Fibroblast of lung (primary cell): ENCODE results near the gene FBN1. TPM values are rescaled to one million over a fixed set of nuclear protein-coding genes. Genes with fewer than 3 reads are reported as not detected.

Experiments used
- DNase-seq, 2 donors: peaks; one replicate each; pipeline versions ENCODE4 v3.0.0 to v3.0.0-alpha.2; 2010; ENCODE audit warnings: low read depth in 2 of 2
- H2AFZ ChIP-seq: 2 replicates; pipeline ENCODE4 v1.5.1; 2012; ENCODE audit warnings: low read length, control low read depth, inconsistent platforms
- H3K27ac ChIP-seq: 2 replicates; pipeline ENCODE4 v1.5.1; 2011; ENCODE audit warnings: low read length, control low read depth; ENCODE audit not compliant: insufficient read depth
- H3K27me3 ChIP-seq: 2 replicates; pipeline ENCODE4 v1.5.1; 2011; ENCODE audit warnings: mild to moderate bottlenecking, low read length; ENCODE audit not compliant: control insufficient read depth, insufficient read depth
- H3K36me3 ChIP-seq: 2 replicates; pipeline ENCODE4 v1.5.1; 2011; ENCODE audit warnings: low read length; ENCODE audit not compliant: control insufficient read depth, insufficient read depth
- H3K4me1 ChIP-seq: 2 replicates; pipeline ENCODE4 v1.5.1; 2011; ENCODE audit warnings: low read length; ENCODE audit not compliant: control insufficient read depth, insufficient read depth; ENCODE audit errors: extremely low read depth
- H3K4me2 ChIP-seq: 2 replicates; pipeline ENCODE4 v1.5.1; 2011; ENCODE audit warnings: low read length, control low read depth; ENCODE audit not compliant: insufficient read depth; ENCODE audit errors: extremely low read depth
- H3K4me3 ChIP-seq, 4 experiments: fragments of 200-600 bp in 1 of 4; sonication (generic) in 1 of 4; replicated peaks in 1 of 4; 2 replicates each; pipeline ENCODE4 v1.5.1; 2011 to 2016; ENCODE audit warnings: low read length in 4 of 4, low read depth in 3 of 4, mild to moderate bottlenecking in 3 of 4, control low read depth in 2 of 4, inconsistent platforms in 1 of 4, mixed read lengths in 1 of 4; ENCODE audit not compliant: insufficient read depth in 1 of 4; ENCODE audit errors: control extremely low read depth in 1 of 4
- H3K79me2 ChIP-seq: 2 replicates; pipeline ENCODE4 v1.5.1; 2012; ENCODE audit warnings: mild to moderate bottlenecking, low read length, inconsistent platforms; ENCODE audit not compliant: control insufficient read depth, insufficient read depth
- H3K9ac ChIP-seq: 2 replicates; pipeline ENCODE4 v1.5.1; 2011; ENCODE audit warnings: mild to moderate bottlenecking, low read length, control low read depth; ENCODE audit not compliant: insufficient read depth
- H3K9me3 ChIP-seq: 2 replicates; pipeline ENCODE4 v1.5.1; 2012; ENCODE audit warnings: low read depth, low read length; ENCODE audit not compliant: control insufficient read depth, insufficient read depth
- H4K20me1 ChIP-seq: 2 replicates; pipeline ENCODE4 v1.5.1; 2011; ENCODE audit warnings: low read length; ENCODE audit not compliant: control insufficient read depth, insufficient read depth; ENCODE audit errors: extremely low read depth
- CTCF ChIP-seq, 2 donors: IDR thresholded peaks in 1 of 2; conservative IDR thresholded peaks in 1 of 2; 1 replicate in 1 of 2; 2 replicates in 1 of 2; pipeline ENCODE4 v1.5.1; 2011 to 2012; ENCODE audit warnings: low read length in 2 of 2, control low read depth in 1 of 2, inconsistent platforms in 1 of 2, low read depth in 1 of 2, mild to moderate bottlenecking in 1 of 2
- EZH2 ChIP-seq: IDR thresholded peaks from 2 replicates; pipeline ENCODE4 v1.5.1; 2012; ENCODE audit warnings: low read length, control low read depth, mild to moderate bottlenecking; ENCODE audit errors: missing control alignments
- polyA plus RNA-seq, 2 donors: library from polyadenylated mRNA; depleted of rRNA in 1 of 2; stranded (reverse) in 1 of 2; unstranded in 1 of 2; fragments of >200 nt; gene quantifications; 2 replicates each; pipeline ENCODE4 v1.2.1, GENCODE V29; 2011 to 2012; ENCODE audit warnings: missing spikeins in 1 of 2
- total RNA-seq: library from RNA; depleted of rRNA; stranded (reverse); fragments of >200 nt; gene quantifications from 2 replicates; pipeline ENCODE4 v1.2.1, GENCODE V29; 2014

Gene FBN1
- total and polyA plus RNA-seq, 2 donors (not counting 1 experiment from before 2014, with no cell fraction given) = 368 to 446 TPM

DNA sequence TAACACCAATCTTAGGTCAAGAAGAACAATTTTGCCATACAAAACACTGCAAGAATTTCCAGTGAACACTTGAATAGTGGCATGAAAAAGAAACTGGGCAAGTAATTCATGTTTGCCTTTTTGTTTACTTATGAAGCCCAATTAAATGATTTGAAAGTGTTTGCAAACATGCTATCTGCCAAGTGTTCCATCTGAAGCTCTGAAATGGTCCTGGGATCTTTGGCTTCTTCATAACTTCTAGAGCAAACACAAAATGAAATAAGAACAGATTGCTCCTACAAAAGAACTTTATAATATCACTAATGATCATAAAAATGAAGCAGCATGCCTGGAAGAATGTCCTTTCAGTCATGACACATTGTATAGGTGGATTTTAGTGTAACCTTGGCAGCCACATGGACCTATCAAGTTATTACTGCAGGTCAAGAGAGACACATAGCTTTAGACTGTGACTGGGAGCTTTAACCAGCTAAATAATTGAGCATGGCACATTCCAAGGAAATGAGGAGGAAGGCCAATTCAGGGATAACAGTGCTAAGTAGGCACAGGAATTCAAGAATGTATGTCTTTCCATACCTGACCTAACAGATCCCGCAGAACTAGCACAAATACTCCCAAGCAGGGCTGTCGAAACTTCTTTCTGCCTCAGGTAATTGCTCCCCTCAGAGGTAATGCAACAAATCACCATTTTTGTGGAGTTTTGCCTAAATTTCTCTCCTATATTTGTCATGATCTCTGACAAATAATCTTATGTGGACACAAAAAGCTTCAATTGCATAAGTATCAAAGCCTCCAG is 169.7 kb downstream of the FBN1 start:
- H3K79me2 ChIP-seq = no peaks in the 10 kb centered on the region
- DNase-seq = peak in 1 of 2 donors; percentile 30
- H3K36me3 ChIP-seq = peaks cover 12% of the 10 kb centered on the region
- no peaks in the 10 kb centered on the region for H3K27me3 ChIP-seq
- no peak overlapping the region for H3K9ac ChIP-seq
- no peak overlapping the region for H3K4me3 ChIP-seq
- TF ChIP-seq EZH2 (no peak), CTCF (conservative IDR thresholded peaks at IDR 0.05 in 1 of 2, IDR thresholded peaks at IDR 0.05 in 1 of 2; ENCODE audit: low read depth in 1 of 2, low read length in 2 of 2) (no peak)
- no peaks in the 10 kb centered on the region for H4K20me1 ChIP-seq
- H3K4me1 ChIP-seq = peaks cover 2% of the 10 kb centered on the region
- no peak overlapping the region for H3K27ac ChIP-seq
- no peak overlapping the region for H3K4me2 ChIP-seq
- H2AFZ ChIP-seq = no peak overlapping the region
- H3K9me3 ChIP-seq = no peaks in the 10 kb centered on the region

- H4K20me1 ChIP-seq = no peaks in the 10 kb centered on the region
- H3K9me3 ChIP-seq = no peaks in the 10 kb centered on the region
- no peak overlapping the region for H3K27ac ChIP-seq
- no peak overlapping the region for H3K4me2 ChIP-seq
- no peak overlapping the region for H3K9ac ChIP-seq
- H3K79me2 ChIP-seq = no peaks in the 10 kb centered on the region
- H3K36me3 ChIP-seq = peaks cover 18% of the 10 kb centered on the region
- no peak overlapping the region for H2AFZ ChIP-seq
- no peak overlapping the region for H3K4me3 ChIP-seq
- no peak for DNase-seq
- TF ChIP-seq EZH2 (no peak), CTCF (conservative IDR thresholded peaks at IDR 0.05 in 1 of 2, IDR thresholded peaks at IDR 0.05 in 1 of 2; ENCODE audit: low read depth in 1 of 2, low read length in 2 of 2) (no peak)
- H3K4me1 ChIP-seq = peaks cover 2% of the 10 kb centered on the region
- H3K27me3 ChIP-seq = no peaks in the 10 kb centered on the region
Measured at GRCh38 chr15:48473667-48474066, 171.8 kb downstream of the FBN1 start.

GRCh38 chr15:48472756-48473155 is 172.8 kb downstream of the FBN1 start:
- Histone ChIP-seq H3K4me1 (peaks cover 2% of the 10 kb centered on the region), H2AFZ (no peak overlapping the region), H4K20me1 (no peaks in the 10 kb centered on the region), H3K36me3 (peaks cover 23% of the 10 kb centered on the region), H3K9me3 (no peaks in the 10 kb centered on the region), H3K4me2 (no peak overlapping the region), H3K27me3 (no peaks in the 10 kb centered on the region), H3K4me3 (no peak overlapping the region), H3K27ac (peak overlapping the region; percentile 13), H3K79me2 (no peaks in the 10 kb centered on the region), H3K9ac (no peak overlapping the region)
- TF ChIP-seq EZH2 = no peak
- no peak for TF ChIP-seq CTCF (conservative IDR thresholded peaks at IDR 0.05 in 1 of 2, IDR thresholded peaks at IDR 0.05 in 1 of 2; ENCODE audit: low read depth in 1 of 2, low read length in 2 of 2)
- peak; percentile 51 to 61 for DNase-seq
